ENCODE data around the gene RLIM.
A peak's percentile ranks its signal among the peaks of the same experiment; 100 is the strongest.

RLIM gene

GRCh38 chrX:74535408-74536151 lies 78.8 kb downstream of the RLIM start:
- DNase-seq: peak; percentile 57

Data from NCI-H1105 treated with DMSO at 0.1 percent for 48 hours (cell line).